B cell (primary cell): ENCODE measurements around the gene TOR2A. TPM values are rescaled to one million over a fixed set of nuclear protein-coding genes. Genes with fewer than 3 reads are reported as not detected.

Experiments used
- ATAC-seq: fragments of 200-7000 bp; cut with Tn5 transposase; one replicate; pipeline ENCODE4 v1.10.0; 2021; ENCODE audit warnings: low read depth, mild to moderate bottlenecking, moderate number of reproducible peaks, moderate library complexity
- CTCF ChIA-PET: fragments of 350-600 bp; sonication (Branson Sonifier 250); formaldehyde crosslinking; loops from one replicate; lab custom pipeline; 2021; ENCODE audit warnings: antibody characterized with exemption, inconsistent platforms; lab: Charles Lee
- POLR2A ChIA-PET: fragments of 350-600 bp; sonication (Branson Sonifier 250); formaldehyde crosslinking; loops from one replicate; lab custom pipeline; 2021; ENCODE audit warnings: antibody characterized with exemption; lab: Charles Lee
- DNase-seq: peaks from one replicate; pipeline ENCODE4 v3.0.0; 2013
- H2AFZ ChIP-seq: 2 replicates; pipeline ENCODE4 v1.6.1; 2012; ENCODE audit warnings: mild to moderate bottlenecking, low read depth, low read length; ENCODE audit not compliant: insufficient read depth, poor library complexity, severe bottlenecking
- H3K27ac ChIP-seq, 2 donors: 1 replicate in 1 of 2; 2 replicates in 1 of 2; pipeline ENCODE4 v1.5.1; 2012 to 2013; ENCODE audit warnings: low read length in 2 of 2, mild to moderate bottlenecking in 2 of 2, moderate library complexity in 1 of 2
- H3K27me3 ChIP-seq, 4 experiments: fragments of 200-600 bp in 1 of 4; sonication (generic) in 1 of 4; replicated peaks in 1 of 4; 1 replicate in 2 of 4; 2 replicates in 2 of 4; pipeline versions ENCODE4 v1.6.1 to v1.7.0; 2013 to 2016; ENCODE audit warnings: low read length in 3 of 4, mild to moderate bottlenecking in 2 of 4, mixed read lengths in 1 of 4, moderate library complexity in 1 of 4; ENCODE audit not compliant: insufficient read depth in 4 of 4, control insufficient read depth in 3 of 4; ENCODE audit errors: control extremely low read depth in 1 of 4
- H3K36me3 ChIP-seq, 2 experiments: replicated peaks in 1 of 2; 1 replicate in 1 of 2; 2 replicates in 1 of 2; pipeline versions ENCODE4 v1.6.1 to v1.7.1; 2013; ENCODE audit warnings: low read length in 1 of 2; ENCODE audit not compliant: insufficient read depth in 2 of 2, control insufficient read depth in 1 of 2; ENCODE audit errors: control extremely low read depth in 1 of 2, extremely low read depth in 1 of 2
- H3K4me1 ChIP-seq, 2 donors: fragments of 200-600 bp in 1 of 2; sonication (generic) in 1 of 2; 1 replicate in 1 of 2; 2 replicates in 1 of 2; pipeline versions ENCODE4 v1.5.1 to v1.6.1; 2013 to 2017; ENCODE audit warnings: low read length in 2 of 2; ENCODE audit not compliant: control insufficient read depth in 2 of 2, insufficient read depth in 2 of 2
- H3K4me2 ChIP-seq: replicated peaks from 2 replicates; pipeline ENCODE3; 2012; ENCODE audit warnings: mild to moderate bottlenecking, low read depth, low read length; ENCODE audit not compliant: poor library complexity, severe bottlenecking
- H3K4me3 ChIP-seq, 5 experiments: fragments of 200-600 bp in 1 of 5; sonication (generic) in 1 of 5; 1 replicate in 3 of 5; 2 replicates in 2 of 5; pipeline versions ENCODE4 v1.5.1 to v1.7.0; 2011 to 2016; ENCODE audit warnings: low read length in 4 of 5, mild to moderate bottlenecking in 4 of 5, low read depth in 2 of 5, control low read depth in 1 of 5, moderate library complexity in 1 of 5; ENCODE audit not compliant: insufficient read depth in 1 of 5; ENCODE audit errors: control extremely low read depth in 1 of 5, extremely low read depth in 1 of 5
- H3K79me2 ChIP-seq: fragments of 200-600 bp; sonication (generic); one replicate; pipeline ENCODE4 v1.6.0; 2016; ENCODE audit warnings: low read length; ENCODE audit not compliant: control insufficient read depth, insufficient read depth
- H3K9ac ChIP-seq: fragments of 200-600 bp; sonication (generic); 2 replicates; pipeline ENCODE4 v1.6.1; 2017; ENCODE audit warnings: mild to moderate bottlenecking, low read length, moderate library complexity
- H3K9me3 ChIP-seq, 3 donors: one replicate each; pipeline versions ENCODE4 v1.6.1 to v1.7.1; 2013; ENCODE audit warnings: low read length in 2 of 3; ENCODE audit not compliant: control insufficient read depth in 2 of 3, insufficient read depth in 1 of 3; ENCODE audit errors: control extremely low read depth in 1 of 3
- H4K20me1 ChIP-seq: 2 replicates; pipeline ENCODE4 v1.6.0; 2012; ENCODE audit warnings: mild to moderate bottlenecking, low read length; ENCODE audit not compliant: insufficient read depth, control insufficient read depth, poor library complexity, severe bottlenecking
- H3K27ac Mint-ChIP-seq: one replicate; pipeline ENCODE4 v1.8.0; 2021; ENCODE audit warnings: mixed read lengths
- H3K27me3 Mint-ChIP-seq: one replicate; pipeline ENCODE4 v1.8.0; 2021; ENCODE audit warnings: mixed read lengths
- H3K4me1 Mint-ChIP-seq: one replicate; pipeline ENCODE4 v1.8.0; 2021; ENCODE audit warnings: mixed read lengths
- H3K4me3 Mint-ChIP-seq: one replicate; pipeline ENCODE4 v1.8.0; 2021; ENCODE audit warnings: mixed read lengths
- H3K9me3 Mint-ChIP-seq: one replicate; pipeline ENCODE4 v1.8.0; 2022; ENCODE audit warnings: mixed read lengths; ENCODE audit not compliant: insufficient read depth
- EZH2 ChIP-seq: IDR thresholded peaks from 2 replicates; pipeline ENCODE4 v1.6.1; 2012; ENCODE audit warnings: borderline replicate concordance, low read depth, mild to moderate bottlenecking, moderate library complexity, low read length; ENCODE audit not compliant: insufficient read depth, poor library complexity, severe bottlenecking
- WGBS: methylation state at CpG from one replicate; pipeline ENCODE4 v1.1.5; 2013; ENCODE audit warnings: missing lambda C conversion rate; ENCODE audit not compliant: insufficient coverage; 5-methylcytosine and 5-hydroxymethylcytosine counted together
- intact Hi-C: fragments of 100-400 bp; cut with micrococcal nuclease; formaldehyde crosslinking; loops from one replicate; pipeline ENCODE4 v1.10.0; 2022
- polyA plus RNA-seq: library from polyadenylated mRNA; depleted of rRNA; stranded (reverse); fragments of >200 nt; gene quantifications from 2 replicates; pipeline ENCODE4 v1.2.3, GENCODE V29; 2012
- total RNA-seq, 2 donors: library from RNA; stranded (reverse); fragments of 120-200 nt in 1 of 2; gene quantifications; 1 replicate in 1 of 2; 2 replicates in 1 of 2; pipeline versions ENCODE4 v1.2.3 to v1.2.4, GENCODE V29; 2013 to 2022
- TF ChIP-seq, protein P1 (sequence below): fragments of 200-600 bp; IDR thresholded peaks from one replicate; pipeline ENCODE4 v1.8.0; 2022; ENCODE audit warnings: antibody characterized with exemption, mild to moderate bottlenecking

The TOR2A gene
- total and polyA plus RNA-seq, 2 donors (not counting 1 experiment from before 2014, with no cell fraction given), result 15.8 to 26.5 TPM

DNA sequence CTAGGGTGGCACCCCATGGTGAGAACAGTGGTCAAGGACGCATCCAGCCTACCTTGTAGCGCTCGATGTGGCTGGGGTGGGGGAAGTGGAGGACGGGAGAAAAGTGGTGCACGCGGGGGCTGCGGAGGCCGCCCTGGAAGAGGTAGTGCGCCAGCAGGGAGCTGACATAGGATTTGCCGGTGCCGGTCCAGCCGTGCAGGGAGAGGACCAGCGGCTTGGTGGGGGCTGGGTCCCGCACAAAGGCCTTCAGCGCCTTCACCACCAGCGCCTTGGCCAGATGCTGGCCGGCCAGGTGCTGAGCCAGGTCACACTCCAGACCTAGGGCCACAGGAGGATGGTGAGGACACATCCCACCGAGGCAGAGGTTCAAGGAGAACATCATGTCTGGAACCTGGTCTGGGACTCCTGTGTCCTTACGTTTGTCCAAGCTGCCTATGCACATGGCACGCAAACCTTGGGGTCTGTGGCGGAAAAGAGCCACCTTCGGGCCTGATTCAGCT, 797 bp downstream of the TOR2A start:
- 73% methylated on average over 22 of the region's 22 CpGs for WGBS

More for the DNA sequence above, 797 bp downstream of the TOR2A start:
- H3K4me3 Mint-ChIP-seq, result peak overlapping the region; percentile 85
- no peak for ATAC-seq
- no peak for TF ChIP-seq EZH2
- TF ChIP-seq, protein P1, sequence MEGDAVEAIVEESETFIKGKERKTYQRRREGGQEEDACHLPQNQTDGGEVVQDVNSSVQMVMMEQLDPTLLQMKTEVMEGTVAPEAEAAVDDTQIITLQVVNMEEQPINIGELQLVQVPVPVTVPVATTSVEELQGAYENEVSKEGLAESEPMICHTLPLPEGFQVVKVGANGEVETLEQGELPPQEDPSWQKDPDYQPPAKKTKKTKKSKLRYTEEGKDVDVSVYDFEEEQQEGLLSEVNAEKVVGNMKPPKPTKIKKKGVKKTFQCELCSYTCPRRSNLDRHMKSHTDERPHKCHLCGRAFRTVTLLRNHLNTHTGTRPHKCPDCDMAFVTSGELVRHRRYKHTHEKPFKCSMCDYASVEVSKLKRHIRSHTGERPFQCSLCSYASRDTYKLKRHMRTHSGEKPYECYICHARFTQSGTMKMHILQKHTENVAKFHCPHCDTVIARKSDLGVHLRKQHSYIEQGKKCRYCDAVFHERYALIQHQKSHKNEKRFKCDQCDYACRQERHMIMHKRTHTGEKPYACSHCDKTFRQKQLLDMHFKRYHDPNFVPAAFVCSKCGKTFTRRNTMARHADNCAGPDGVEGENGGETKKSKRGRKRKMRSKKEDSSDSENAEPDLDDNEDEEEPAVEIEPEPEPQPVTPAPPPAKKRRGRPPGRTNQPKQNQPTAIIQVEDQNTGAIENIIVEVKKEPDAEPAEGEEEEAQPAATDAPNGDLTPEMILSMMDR, result peak; percentile 80
- Histone ChIP-seq H3K4me1 (peaks cover 11 to 16% of the 10 kb centered on the region in 2 donors), H3K9ac (peak overlapping the region; percentile 74), H2AFZ (peak overlapping the region; percentile 86), H3K27ac (peak overlapping the region; percentile 65 to 96), H3K9me3 (no peaks in the 10 kb centered on the region), H3K4me2 (peak overlapping the region; percentile 89), H3K27me3 (no peaks in the 10 kb centered on the region), H3K36me3 (peaks cover 0 to 28% of the 10 kb centered on the region in 2 experiments), H3K79me2 (peaks cover 5% of the 10 kb centered on the region), H4K20me1 (peaks cover 5% of the 10 kb centered on the region), H3K4me3 (peak overlapping the region in 4 of 5 experiments; percentile 45 to 76 (median 64))
- no peak for DNase-seq
- H3K27me3 Mint-ChIP-seq, result no peaks in the 10 kb centered on the region
- H3K9me3 Mint-ChIP-seq, result no peaks in the 10 kb centered on the region
- ChIA-PET POLR2A (interaction anchor here (0.8 to 2.6 kb wide), 11 partner anchors 19 to 283 kb away, joined by 3 to 39 read pairs (median 9); partner anchors contain the start of genes CDK9, LRSAM1, PTRH1 and RPL12), CTCF (interaction anchor here (0.6 to 4.3 kb wide), 55 partner anchors 9 to 914 kb away, joined by 3 to 109 read pairs (median 6); partner anchors contain the start of genes CDK9, CFAP157, ENG and FPGS)
- peak overlapping the region; percentile 88 for H3K27ac Mint-ChIP-seq
- peaks cover 16% of the 10 kb centered on the region for H3K4me1 Mint-ChIP-seq
- intact Hi-C loops, result loop anchor here (1.0 kb wide), 2 partner anchors 144 to 165 kb away; a partner anchor contains a TSS
